GM12878 (cell line): Measurements from ENCODE around the gene CAMKK1.

Experiments
- POLR2A ChIP-seq: IDR thresholded peaks from 2 replicates; pipeline ENCODE4 v1.6.1; 2011; ENCODE audit warnings: low read depth, mild to moderate bottlenecking, low read length
- RAD21 ChIP-seq: IDR thresholded peaks from 2 replicates; pipeline ENCODE4 v1.6.1; 2011; ENCODE audit warnings: mild to moderate bottlenecking, low read depth, low read length, moderate library complexity; ENCODE audit not compliant: insufficient read depth
- RFX5 ChIP-seq: IDR thresholded peaks from 2 replicates; pipeline ENCODE4 v1.6.1; 2011; ENCODE audit warnings: low read depth, low read length, improper control_type of control experiment
- TBL1XR1 ChIP-seq: IDR thresholded peaks from 2 replicates; pipeline ENCODE4 v1.6.1; 2012; ENCODE audit warnings: low read depth, low read length, improper control_type of control experiment
- ZZZ3 ChIP-seq: IDR thresholded peaks from 2 replicates; pipeline ENCODE4 v1.6.1; 2011; ENCODE audit warnings: low read depth; ENCODE audit not compliant: control insufficient read depth, insufficient read length
- TF ChIP-seq, protein P1 (sequence below): IDR thresholded peaks from 2 replicates; pipeline ENCODE4 v1.6.1; 2011; ENCODE audit warnings: low read depth, mild to moderate bottlenecking, low read length, moderate library complexity, borderline replicate concordance; ENCODE audit errors: extremely low read depth
- TF ChIP-seq, protein P2 (sequence below): IDR thresholded peaks from 2 replicates; pipeline ENCODE4 v1.6.1; 2011; ENCODE audit warnings: borderline replicate concordance, low read depth, mild to moderate bottlenecking, moderate library complexity, mixed read lengths, low read length; ENCODE audit not compliant: insufficient read depth; ENCODE audit errors: extremely low read length
- TF ChIP-seq, protein P3 (sequence below): fragments of 450-650 bp; IDR thresholded peaks from 2 replicates; pipeline ENCODE4 v1.6.1; 2018; ENCODE audit warnings: mild to moderate bottlenecking, low read depth, moderate library complexity; ENCODE audit not compliant: partially characterized antibody
- TF ChIP-seq, protein P4 (sequence below): fragments of 450-650 bp; formaldehyde crosslinking; IDR thresholded peaks from 2 replicates; pipeline ENCODE4 v1.4.0; 2022; ENCODE audit warnings: mild to moderate bottlenecking, moderate library complexity

DNA sequence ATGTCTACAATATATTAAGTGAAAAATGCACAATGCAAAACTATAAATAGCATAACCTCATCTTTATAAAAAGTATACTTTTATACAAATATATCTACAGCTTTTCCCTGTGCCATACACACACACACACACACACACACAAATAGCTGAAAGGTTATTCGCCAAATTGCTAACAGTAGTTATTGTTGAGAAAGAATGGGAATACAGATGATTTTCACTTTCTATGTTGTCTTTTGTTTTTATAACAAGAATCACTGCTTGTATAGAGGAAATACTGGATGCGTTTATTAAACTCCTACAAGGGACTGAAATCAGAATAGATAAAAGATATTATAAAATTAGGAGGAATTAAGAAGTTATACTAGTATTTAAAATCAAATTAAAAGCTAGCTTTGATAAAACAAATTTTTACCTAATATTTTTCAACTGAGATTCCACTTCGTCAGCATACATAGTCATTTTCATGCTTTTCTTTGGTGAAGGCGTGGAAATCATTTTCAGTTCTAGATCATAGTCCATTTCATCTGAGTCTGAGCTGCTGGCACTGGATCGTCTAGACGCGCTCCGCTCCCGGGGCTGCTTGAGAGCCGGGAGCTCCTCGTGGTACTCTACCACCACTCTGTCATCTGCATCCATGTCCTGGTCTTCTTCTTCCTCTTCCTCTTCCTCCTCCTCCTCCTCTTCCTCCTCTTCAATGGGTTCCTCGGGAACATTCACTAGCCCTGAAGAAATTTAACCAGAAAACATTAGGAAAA, 74.8 kb downstream of the CAMKK1 start:
- TF ChIP-seq, protein P1, sequence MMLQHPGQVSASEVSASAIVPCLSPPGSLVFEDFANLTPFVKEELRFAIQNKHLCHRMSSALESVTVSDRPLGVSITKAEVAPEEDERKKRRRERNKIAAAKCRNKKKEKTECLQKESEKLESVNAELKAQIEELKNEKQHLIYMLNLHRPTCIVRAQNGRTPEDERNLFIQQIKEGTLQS = no peak
- no peak for TF ChIP-seq RAD21
- no peak for TF ChIP-seq ZZZ3
- TF ChIP-seq, protein P2, sequence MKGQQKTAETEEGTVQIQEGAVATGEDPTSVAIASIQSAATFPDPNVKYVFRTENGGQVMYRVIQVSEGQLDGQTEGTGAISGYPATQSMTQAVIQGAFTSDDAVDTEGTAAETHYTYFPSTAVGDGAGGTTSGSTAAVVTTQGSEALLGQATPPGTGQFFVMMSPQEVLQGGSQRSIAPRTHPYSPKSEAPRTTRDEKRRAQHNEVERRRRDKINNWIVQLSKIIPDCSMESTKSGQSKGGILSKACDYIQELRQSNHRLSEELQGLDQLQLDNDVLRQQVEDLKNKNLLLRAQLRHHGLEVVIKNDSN = no peak
- TF ChIP-seq RFX5 = no peak
- TF ChIP-seq, protein P3, sequence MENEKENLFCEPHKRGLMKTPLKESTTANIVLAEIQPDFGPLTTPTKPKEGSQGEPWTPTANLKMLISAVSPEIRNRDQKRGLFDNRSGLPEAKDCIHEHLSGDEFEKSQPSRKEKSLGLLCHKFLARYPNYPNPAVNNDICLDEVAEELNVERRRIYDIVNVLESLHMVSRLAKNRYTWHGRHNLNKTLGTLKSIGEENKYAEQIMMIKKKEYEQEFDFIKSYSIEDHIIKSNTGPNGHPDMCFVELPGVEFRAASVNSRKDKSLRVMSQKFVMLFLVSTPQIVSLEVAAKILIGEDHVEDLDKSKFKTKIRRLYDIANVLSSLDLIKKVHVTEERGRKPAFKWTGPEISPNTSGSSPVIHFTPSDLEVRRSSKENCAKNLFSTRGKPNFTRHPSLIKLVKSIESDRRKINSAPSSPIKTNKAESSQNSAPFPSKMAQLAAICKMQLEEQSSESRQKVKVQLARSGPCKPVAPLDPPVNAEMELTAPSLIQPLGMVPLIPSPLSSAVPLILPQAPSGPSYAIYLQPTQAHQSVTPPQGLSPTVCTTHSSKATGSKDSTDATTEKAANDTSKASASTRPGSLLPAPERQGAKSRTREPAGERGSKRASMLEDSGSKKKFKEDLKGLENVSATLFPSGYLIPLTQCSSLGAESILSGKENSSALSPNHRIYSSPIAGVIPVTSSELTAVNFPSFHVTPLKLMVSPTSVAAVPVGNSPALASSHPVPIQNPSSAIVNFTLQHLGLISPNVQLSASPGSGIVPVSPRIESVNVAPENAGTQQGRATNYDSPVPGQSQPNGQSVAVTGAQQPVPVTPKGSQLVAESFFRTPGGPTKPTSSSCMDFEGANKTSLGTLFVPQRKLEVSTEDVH = no peak
- TF ChIP-seq, protein P4, sequence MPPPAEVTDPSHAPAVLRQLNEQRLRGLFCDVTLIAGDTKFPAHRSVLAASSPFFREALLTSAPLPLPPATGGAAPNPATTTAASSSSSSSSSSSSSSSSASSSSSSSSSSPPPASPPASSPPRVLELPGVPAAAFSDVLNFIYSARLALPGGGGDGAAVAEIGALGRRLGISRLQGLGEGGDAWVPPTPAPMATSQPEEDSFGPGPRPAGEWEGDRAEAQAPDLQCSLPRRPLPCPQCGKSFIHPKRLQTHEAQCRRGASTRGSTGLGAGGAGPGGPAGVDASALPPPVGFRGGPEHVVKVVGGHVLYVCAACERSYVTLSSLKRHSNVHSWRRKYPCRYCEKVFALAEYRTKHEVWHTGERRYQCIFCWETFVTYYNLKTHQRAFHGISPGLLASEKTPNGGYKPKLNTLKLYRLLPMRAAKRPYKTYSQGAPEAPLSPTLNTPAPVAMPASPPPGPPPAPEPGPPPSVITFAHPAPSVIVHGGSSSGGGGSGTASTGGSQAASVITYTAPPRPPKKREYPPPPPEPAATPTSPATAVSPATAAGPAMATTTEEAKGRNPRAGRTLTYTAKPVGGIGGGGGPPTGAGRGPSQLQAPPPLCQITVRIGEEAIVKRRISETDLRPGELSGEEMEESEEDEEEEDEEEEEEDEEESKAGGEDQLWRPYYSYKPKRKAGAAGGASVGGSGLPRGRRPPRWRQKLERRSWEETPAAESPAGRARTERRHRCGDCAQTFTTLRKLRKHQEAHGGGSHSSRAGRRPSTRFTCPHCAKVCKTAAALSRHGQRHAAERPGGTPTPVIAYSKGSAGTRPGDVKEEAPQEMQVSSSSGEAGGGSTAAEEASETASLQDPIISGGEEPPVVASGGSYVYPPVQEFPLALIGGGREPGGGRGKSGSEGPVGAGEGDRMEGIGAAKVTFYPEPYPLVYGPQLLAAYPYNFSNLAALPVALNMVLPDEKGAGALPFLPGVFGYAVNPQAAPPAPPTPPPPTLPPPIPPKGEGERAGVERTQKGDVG (CRISPR knock-in tag) = no peak
- TF ChIP-seq POLR2A = no peak
- no peak for TF ChIP-seq TBL1XR1
